ENCODE results near the gene LIFR. TPM values are rescaled to one million over a fixed set of nuclear protein-coding genes. Genes with fewer than 3 reads are reported as not detected.
A peak's percentile ranks its signal among the peaks of the same experiment; 100 is the strongest.

Gene LIFR
- total and polyA plus RNA-seq, 2 of the 4 experiments (the other 2 are of a cell fraction): 1.9 to 10.4 TPM

DNA sequence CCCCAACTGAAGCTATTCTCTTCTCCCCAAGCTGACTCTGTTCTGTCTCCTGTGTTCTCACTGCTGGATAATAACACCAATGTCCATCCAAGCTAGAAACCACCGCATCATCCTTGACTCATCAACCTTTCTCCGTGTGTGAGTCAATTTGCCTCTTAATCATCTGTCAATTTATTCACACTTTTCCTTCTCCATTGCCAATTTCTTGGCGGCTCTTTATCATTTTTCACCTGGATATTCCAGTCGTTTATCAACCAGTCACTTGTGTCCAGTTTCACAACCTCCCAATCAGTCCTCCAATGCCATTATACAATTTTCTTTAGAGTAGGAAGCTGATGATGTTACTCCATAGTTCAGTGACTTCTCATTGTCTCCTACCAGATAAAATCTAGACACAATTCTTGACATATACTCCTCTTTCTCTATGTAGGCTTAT, 45.4 kb upstream of the LIFR start:
- H3K4me1 ChIP-seq (ENCODE audit: control insufficient read depth, insufficient read depth, low read length): peaks cover 20% of the 10 kb centered on the region
- H3K4me3 ChIP-seq (ENCODE audit: insufficient read depth, low read depth, low read length): no peak overlapping the region
- H3K4ac ChIP-seq (ENCODE audit: low read depth, low read length): no peak overlapping the region
- 0% methylated on average over 2 of the region's 4 CpGs; no CpG with 5 or more reads in 1 of the 2 experiments for WGBS, 2 experiments (ENCODE audit: extremely low coverage in 2 of 2, insufficient read length in 1 of 2)
- intact Hi-C loops (cut with micrococcal nuclease): no loop called here
- H2AK9ac ChIP-seq (replicated peaks; ENCODE audit: low read depth, low read length, poor library complexity): no peak overlapping the region
- H2BK5ac ChIP-seq (ENCODE audit: low read depth, low read length, poor library complexity, severe bottlenecking): no peak overlapping the region
- H2AK5ac ChIP-seq (ENCODE audit: low read depth, low read length): no peak overlapping the region
- H4K20me1 ChIP-seq (ENCODE audit: insufficient read depth, low read length): peaks cover 5% of the 10 kb centered on the region; the same call in 1 of the 2 replicates
- BruUV-seq (replicated peaks): no TSS peak
- no peak overlapping the region for H3K14ac ChIP-seq (replicated peaks; ENCODE audit: low read depth, low read length)
- no peak overlapping the region for H2AFZ ChIP-seq (replicated peaks; ENCODE audit: low read length, poor library complexity)
- no peak overlapping the region for H4K5ac ChIP-seq (ENCODE audit: low read depth, low read length)
- H4K91ac ChIP-seq (ENCODE audit: insufficient read depth, low read depth, low read length): no peak overlapping the region
- POLR2A ChIA-PET (ENCODE audit: unreplicated experiment): no interaction called here
- dilution Hi-C loops (cut with HindIII; ENCODE audit: low sequenced_read_pairs, unreplicated experiment): no loop called here
- H2BK120ac ChIP-seq (ENCODE audit: low read depth, low read length): no peak overlapping the region
- H3K27ac ChIP-seq (ENCODE audit: insufficient read depth, low read length): no peak overlapping the region
- H3K4me2 ChIP-seq (ENCODE audit: low read depth, low read length): no peak overlapping the region
- 0 out of 2 replicates have a peak, but pooled peaks have one; percentile 10 for TF ChIP-seq MAFK (IDR thresholded peaks at IDR 0.05; ENCODE audit: low read depth, low read length)
- TF ChIP-seq, protein P1, sequence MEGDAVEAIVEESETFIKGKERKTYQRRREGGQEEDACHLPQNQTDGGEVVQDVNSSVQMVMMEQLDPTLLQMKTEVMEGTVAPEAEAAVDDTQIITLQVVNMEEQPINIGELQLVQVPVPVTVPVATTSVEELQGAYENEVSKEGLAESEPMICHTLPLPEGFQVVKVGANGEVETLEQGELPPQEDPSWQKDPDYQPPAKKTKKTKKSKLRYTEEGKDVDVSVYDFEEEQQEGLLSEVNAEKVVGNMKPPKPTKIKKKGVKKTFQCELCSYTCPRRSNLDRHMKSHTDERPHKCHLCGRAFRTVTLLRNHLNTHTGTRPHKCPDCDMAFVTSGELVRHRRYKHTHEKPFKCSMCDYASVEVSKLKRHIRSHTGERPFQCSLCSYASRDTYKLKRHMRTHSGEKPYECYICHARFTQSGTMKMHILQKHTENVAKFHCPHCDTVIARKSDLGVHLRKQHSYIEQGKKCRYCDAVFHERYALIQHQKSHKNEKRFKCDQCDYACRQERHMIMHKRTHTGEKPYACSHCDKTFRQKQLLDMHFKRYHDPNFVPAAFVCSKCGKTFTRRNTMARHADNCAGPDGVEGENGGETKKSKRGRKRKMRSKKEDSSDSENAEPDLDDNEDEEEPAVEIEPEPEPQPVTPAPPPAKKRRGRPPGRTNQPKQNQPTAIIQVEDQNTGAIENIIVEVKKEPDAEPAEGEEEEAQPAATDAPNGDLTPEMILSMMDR (conservative IDR thresholded peaks at IDR 0.05; ENCODE audit: low read depth, low read length): no peak
- TF ChIP-seq FOS (IDR thresholded peaks at IDR 0.05; ENCODE audit: low read depth, low read length): peak; percentile 58; the same call in 1 of the 2 replicates
- DNase-seq (peak; percentile 79), ATAC-seq (ENCODE audit: low read depth) (no peak)
- H2BK15ac ChIP-seq (ENCODE audit: low read depth, low read length): no peak overlapping the region
- no peak overlapping the region for H4K8ac ChIP-seq (ENCODE audit: low read depth in 2 of 2, low read length in 2 of 2)
- CTCF ChIA-PET: no interaction called here
- H3K79me1 ChIP-seq (ENCODE audit: low read depth in 1 of 2, low read length in 2 of 2): no peaks in the 10 kb centered on the region
- H3K9ac ChIP-seq (ENCODE audit: low read depth, low read length): no peak overlapping the region
- H3K9me3 ChIP-seq (ENCODE audit: control insufficient read depth, insufficient read depth, low read length): no peaks in the 10 kb centered on the region
- in situ Hi-C loops (cut with MboI; ENCODE audit: low sequenced_read_pairs): no loop called here
- H2BK20ac ChIP-seq (ENCODE audit: low read depth, low read length): no peak overlapping the region
- H3K18ac ChIP-seq (ENCODE audit: low read depth, low read length): no peak overlapping the region
- no peak overlapping the region for H3K56ac ChIP-seq (ENCODE audit: extremely low read depth, insufficient read depth, low read length)
- no peak overlapping the region for H3K23ac ChIP-seq (ENCODE audit: low read depth, low read length)
- peaks cover 16% of the 10 kb centered on the region for H3K9me1 ChIP-seq (ENCODE audit: insufficient read depth, low read length)
- no peaks in the 10 kb centered on the region for H3K36me3 ChIP-seq (ENCODE audit: control insufficient read depth, insufficient read depth, low read length)
- H3K27me3 ChIP-seq (ENCODE audit: control insufficient read depth, insufficient read depth, low read length): no peaks in the 10 kb centered on the region; the same call in 1 of the 2 replicates
